CD4-positive, alpha-beta T cell treated with Interleukin-6 at 100 ng/mL for 8 hours (primary cell): Measurements from ENCODE around the gene KIF21B.

Experiments used
- DNase-seq: peaks from one replicate; pipeline ENCODE4 v3.0.0-alpha.2; 2020; ENCODE audit warnings: mixed read lengths, low spot score

The KIF21B gene

DNA sequence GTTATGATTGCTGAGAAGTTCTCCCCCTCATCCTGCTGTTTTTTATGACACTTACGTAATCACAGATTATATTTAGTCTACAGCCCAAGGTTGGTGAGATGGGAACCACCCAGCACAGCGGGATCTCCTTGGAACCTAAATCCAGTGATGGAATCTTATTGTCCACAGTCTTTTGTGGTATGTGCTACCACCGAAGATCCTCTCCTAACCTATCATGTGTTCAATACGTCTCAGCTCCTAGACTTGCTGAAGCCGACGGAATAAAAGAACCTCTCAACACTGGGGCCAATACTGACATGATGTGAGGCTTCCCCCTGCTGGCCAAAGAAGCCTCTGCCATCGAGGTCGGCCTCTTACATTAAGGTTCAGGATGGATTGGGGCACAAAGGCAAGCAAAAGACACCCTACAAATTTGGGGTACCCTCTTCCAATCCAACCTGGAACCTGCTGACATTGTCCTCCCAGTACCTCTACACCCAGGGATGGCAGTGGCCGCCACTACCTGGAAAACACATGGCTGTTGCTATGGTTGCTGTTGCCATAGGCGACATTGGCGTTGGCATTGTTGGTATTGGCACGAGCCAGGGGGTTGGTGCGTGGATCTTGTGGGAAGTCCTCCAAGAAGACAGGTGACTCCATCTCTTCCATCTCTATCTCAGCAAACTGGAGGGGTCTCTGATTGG lies 19.4 kb upstream of the KIF21B start:
- DNase-seq: peak; percentile 72

DNA sequence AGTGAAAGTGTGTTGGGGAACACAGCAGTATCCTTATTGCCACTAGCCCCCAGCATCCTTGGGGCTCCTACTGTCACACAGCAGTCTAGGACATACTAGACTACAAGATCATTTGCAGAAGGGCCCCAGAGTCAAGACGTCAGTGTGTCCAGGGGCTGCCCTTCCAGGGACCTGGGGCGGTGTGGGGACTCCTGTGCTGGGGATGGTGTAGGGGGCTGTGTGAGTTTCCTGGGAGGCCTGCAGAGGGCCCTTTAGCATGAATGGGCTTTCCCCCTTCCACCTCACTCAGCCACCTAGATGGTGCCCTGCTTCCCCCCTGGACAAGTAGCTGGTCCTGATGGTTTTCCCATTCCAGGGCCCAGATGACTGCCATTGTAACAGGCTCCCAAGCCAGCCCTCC lies 17.5 kb upstream of the KIF21B start:
- DNase-seq: no peak

DNA sequence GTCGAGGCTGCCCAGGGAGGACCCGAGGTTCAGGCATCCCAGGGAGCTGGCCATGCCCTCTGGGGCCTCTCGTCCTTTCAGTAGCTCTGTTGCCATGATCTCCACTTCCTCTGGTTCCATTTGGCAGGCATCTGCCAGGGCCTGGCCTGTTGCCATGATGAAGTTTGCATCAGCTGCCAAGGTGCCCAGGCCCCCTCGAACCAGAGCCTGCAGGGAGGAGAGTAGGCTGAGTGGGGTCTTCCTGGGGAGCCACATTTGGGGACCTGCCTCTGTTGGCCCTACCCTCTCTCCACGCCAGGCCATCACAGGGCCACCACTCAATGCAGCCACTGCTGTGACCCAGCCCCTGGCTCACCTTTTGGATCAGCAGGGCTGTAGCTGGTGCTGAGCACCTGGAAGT lies 16.4 kb upstream of the KIF21B start:
- DNase-seq: no peak

DNA sequence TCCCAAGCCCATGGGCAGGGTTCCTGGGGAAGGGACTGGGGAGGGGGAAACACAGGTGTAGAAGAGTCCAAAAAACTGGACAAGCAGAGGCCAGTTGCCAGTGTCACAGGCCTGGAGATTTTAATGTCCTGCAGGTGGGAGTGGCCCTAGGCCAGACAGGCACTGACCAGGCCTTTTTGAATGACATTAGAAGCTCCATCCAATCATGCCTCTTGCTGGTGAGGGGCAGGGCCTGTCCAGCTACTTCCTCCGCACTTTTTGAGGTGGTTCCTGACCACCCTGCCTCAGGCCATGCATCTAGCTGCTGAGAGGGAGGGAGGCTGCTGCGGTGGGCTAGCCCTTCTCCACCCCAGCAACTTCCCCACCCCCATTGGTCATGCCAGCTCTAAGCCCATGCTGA lies 15.9 kb upstream of the KIF21B start:
- no peak for DNase-seq

DNA sequence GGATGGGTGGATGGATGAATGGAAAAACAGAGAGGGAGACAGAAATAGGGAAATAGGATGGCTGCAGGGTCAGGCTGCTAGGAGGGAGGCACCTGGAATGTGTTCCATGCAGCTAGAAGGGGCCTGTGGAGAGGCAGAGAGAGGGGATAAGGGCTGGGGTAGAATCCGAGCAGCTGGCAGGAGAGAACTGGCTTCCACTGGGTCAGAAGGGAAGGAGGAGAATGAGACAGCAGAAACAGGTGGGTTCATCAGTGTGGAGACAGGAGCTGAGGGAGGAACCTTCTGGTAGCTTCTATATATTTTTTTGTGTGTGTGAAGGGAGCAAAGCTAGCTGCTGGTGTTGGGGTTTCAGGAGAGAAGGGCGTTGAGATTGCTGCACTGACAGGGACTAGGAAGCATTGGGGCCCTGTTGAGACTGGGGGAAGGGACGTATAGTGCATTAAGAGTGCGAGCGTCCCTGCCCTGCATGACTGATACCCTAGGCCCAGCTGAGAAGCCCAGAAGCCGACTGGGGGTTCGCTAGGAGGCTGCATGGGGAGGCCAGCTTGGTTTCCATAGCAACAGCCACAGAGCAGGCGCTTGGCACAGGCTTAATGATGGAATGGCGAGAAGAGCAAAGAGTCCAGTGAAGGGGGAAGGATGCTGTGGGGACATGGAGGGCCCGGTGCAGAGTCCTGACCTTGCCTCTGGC lies 14.8 kb upstream of the KIF21B start:
- DNase-seq: no peak

DNA sequence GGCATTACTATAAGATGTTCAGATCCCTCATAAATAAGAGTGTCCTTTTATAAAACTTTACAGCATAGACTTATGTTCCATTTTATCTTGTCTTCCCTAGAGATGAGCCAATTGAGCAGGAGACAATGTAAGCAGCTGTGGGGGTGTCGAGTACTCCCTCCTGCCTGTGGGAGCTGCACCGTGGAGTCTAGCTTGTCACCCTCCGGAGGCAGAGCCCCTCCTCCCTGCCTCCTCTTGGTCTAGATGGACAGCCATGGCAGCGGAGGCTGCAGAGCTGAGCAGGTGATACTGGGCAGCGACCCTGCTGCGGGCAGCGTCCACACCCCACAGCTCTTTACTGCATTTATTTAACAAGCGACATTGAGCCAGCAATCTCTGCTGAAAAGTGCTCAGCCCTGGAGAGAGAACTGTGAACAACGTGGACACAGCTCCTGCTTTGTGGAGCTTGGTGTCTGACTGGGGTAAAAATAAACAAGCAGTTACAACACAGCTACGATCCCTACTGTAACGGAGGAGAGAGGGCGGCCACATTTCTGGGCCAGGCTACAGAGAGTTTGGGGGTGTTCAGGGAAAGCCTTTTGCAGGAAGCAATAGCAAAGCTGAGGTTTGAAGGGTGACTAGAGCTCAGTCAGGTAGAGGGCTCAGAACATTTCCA lies 12.8 kb upstream of the KIF21B start:
- no peak for DNase-seq

DNA sequence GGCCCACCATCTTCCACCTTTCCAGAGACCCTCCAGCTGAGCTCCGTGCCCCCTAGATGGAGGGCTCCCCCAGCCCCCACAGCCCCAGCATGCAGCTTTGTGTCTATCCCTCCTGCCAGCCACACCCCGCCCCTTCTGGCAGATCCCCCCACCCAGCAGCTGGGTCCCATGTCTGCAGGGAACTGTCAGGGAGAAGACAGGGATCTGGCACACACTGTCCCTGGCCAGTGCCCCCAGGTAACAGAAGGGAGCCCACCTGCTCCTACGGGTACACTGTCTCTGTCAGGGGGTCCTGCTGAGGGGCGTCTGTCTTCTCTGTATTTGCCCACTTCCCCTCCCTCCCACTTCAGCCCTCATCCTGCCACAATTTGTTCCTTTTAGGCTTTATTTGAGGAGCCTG lies 11.2 kb upstream of the KIF21B start:
- DNase-seq: no peak

DNA sequence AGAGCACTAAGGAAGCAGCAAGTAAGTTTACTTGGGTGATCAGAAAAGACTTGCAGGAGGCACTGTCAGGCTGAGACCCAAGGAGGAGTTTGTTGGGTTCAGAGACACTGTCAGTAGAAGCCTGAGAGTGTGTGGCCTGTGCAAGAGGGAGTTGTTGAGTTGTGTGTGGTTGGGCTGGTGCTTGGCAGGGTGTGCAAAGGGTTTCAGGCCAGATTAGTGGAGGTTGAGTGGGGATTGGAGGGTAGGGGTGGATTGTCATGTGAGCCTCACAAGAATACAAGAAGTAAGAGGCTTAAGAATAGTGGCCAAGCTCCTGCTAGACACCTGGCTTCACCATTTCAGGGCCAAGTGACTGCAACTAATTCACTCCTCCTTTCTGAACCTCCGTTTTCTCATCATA lies 8.9 kb upstream of the KIF21B start:
- no peak for DNase-seq

DNA sequence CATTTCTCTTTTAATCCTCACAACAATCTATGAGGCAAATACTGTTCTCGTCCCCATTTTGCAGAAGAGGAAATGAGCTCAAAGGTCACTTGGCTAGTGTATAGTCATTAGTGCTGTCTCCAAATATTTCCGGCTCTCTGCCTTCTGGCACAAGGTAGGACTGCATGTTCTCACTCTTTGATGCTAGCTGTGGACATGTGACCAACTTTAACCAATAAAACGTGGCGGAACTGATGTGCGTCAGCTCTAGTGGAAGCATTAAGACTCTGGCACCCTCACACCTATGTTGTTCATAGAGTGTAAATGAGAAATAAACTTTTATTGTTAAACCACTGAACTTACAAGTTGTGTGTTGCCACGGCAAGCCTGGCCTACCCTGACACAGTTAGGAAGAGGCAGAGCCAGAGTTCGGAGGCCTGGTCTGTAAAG lies 5.0 kb upstream of the KIF21B start:
- no peak for DNase-seq

DNA sequence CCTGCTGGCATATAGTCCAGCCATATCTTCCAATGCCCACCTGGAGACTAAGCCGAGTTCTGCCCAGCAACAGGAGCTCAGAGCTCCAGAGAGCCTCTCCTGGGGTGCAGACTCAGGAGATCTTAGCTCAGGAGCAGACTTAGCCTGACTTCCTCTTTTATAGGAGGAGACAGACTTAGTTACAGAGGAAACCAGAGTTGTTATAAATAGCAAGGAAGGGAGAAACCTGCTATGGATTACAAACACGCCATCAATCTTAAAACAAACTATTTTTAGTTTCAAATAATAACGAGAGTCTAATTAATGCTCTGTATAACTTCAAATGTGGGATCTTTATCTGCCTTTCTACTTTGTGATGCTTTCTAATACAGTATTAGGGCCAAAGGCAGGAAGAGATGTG lies 3.3 kb upstream of the KIF21B start:
- no peak for DNase-seq

DNA sequence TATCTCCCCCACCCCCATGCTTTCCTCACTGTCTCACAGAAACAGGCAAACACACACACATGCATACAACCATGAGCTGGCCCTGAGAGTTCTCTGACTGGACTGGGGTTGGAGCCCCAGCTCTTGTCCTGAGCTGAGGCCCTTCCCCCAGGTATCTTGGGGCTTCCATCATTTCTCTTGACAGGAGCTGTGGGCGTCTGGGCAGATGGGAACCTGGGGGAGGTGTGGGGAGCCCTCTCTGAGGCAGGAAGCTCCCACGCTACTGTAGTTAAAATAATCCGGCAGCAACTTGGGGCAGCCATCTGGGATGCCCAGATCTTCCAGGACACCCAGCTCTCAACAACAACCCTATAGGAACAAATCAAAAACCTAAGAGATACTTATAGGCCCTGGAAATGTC lies 2.7 kb upstream of the KIF21B start:
- DNase-seq: no peak

DNA sequence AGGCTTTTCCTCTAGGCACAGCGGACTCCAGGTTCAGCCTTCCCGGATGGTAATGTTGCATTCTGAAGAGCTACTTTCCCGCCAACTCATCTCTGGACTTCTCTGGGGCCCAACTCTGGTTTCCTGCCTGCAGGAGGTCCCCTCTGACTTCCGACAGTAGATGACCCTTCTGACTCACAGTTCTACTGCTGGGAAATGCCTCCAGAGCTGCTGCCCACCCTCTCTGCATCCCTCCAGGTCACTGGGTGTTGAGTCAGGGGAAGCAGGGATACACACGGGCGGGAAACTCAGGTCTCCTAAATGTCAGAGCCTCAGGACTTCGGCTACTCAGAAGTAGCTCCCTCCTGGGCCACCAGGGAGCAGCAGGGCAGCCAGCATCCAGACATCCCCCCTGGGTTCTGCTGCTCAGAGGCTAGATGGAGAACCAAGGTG lies 2.1 kb upstream of the KIF21B start:
- DNase-seq: no peak

DNA sequence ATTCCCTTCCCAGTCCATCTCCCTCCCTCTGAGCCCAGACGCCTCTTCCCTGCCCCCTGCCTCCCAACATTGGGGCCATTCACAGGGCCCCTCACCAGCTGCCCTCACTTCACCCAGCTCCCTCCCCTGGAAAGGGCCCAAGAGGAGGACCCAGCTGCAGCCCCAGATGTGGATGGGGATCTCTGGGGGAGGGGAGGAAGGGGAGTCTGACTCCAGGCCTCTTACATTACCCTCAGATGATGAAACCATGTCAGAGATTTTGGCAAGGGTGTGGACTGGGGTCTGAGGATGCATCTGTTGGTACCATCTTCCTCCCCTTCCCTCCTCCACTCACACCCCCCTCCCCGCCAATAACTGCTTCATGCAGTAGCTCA lies 1.1 kb upstream of the KIF21B start:
- DNase-seq: no peak

DNA sequence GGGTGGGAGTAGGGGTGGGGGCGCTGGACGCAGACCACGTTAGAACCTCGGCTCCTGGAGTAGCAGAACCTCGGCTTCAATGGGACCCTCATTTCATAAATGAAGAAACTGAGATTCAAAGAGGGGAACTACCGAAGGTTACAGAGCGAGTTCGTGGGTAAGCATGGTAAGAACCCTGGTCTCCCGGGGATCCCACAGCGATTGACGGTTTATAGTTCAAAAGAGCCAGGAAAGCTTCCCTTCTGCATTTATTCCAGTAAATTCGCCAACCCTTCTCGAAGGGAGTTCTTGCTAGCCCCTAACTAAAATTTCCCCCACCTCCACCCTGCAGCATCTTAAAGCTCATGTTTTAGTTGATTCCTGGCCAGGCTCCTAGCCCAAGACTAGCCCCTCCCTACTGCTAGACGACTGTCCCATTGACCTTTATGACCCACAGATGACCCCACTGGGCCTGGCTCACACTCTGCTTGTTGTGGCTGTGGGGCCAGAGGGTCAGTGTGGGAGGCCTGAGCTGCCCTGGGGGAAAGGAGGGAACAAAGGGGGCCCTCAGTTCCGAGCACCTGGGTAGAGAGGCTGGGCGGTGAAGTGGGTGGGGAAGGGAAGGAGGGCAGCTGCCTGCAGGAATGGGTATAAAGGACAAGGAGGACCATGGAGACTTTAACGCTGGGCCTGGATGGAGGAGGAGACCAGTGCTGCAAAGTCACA lies 558 bp upstream of the KIF21B start:
- no peak for DNase-seq

DNA sequence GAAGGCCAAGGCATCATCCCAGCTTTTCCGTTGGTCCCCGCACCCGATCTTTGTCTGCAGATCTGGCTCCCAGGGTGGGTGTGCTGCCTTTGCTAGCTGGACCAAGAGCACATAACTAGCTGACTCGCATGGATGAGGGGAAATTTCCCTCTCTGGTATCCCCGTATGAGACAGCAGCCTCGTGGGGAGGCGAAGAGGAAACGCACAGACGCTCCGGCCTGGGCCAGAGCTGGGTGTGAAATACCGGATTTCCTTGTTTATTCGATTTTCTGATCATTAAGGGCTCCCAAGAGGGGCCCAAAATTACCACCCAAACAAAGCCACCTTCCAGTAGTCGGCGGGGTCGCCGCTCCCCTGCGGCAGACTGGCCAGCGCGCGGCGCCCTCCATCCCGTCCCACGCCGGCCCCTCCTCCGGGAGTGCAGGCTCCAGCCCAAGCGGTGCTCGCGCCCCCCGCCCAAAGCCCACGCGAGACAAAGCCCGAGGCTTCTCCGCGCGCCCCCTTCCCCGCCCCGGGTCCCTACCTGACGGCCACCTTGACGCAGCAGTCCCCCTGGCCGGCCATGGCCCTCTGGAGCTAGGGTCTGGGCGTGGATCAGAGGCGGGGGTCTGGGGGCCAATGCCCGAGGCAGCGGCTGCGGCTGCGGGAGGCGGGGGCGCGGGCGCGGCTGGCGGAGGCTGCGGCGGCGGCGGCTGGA lies 546 bp downstream of the KIF21B start:
- peak; percentile 42 for DNase-seq

DNA sequence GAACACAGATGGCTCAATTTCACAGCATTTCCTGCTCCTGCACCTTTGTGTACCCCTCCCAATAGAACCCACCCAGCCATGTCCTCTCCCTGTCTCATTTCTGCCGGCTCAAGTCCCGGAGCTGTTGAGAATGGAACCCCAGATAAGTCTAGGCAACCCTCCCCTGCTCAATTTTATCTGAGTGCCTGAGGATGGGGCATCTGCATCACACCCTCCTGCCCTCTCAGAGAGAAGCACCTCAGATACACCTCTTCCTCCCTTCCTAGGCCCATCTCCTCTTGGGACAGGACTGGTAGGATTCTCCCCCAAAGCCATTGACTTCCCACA lies 1.1 kb downstream of the KIF21B start:
- DNase-seq: no peak

DNA sequence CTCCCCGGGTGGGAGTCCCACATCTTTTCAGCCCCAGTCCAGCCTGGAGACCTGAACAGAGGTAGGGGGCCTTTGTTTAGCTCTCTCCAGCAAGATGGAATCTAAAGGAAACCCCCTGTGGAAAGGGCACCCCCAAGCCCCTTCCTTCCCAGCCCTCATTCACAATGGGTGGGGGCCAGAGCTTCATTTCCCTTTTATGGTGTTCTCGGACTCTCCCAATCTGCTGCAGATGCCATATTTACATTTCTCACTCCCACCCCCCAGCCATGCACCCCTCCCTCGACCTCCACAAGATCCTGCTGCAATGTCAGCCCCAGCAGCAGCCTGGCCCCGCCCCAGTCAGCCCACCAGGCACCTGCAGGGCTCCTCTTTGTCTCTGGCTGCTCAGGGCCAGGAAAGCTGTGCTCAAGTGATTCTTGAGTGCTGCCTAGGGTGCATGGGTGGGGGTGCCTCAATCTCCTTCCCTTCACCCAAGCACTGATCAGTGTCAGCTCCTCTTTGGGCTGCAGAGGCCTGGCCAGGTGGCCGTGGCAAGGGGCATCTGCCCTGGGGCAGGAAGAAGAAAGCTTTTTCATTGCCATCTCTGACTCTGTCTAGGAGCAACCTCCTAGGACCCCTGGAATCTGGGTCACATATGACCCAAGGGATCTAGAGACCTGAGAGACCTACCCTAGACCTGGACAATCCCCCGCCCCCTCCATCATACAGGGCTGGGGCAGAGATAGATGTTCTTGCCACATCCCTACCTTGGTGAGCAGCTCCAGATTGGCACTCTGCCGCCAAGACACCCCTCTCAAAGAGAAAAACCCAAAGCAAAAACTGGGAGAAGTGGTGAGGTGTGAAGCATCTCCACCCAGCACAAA lies 1.7 kb downstream of the KIF21B start:
- no peak for DNase-seq

DNA sequence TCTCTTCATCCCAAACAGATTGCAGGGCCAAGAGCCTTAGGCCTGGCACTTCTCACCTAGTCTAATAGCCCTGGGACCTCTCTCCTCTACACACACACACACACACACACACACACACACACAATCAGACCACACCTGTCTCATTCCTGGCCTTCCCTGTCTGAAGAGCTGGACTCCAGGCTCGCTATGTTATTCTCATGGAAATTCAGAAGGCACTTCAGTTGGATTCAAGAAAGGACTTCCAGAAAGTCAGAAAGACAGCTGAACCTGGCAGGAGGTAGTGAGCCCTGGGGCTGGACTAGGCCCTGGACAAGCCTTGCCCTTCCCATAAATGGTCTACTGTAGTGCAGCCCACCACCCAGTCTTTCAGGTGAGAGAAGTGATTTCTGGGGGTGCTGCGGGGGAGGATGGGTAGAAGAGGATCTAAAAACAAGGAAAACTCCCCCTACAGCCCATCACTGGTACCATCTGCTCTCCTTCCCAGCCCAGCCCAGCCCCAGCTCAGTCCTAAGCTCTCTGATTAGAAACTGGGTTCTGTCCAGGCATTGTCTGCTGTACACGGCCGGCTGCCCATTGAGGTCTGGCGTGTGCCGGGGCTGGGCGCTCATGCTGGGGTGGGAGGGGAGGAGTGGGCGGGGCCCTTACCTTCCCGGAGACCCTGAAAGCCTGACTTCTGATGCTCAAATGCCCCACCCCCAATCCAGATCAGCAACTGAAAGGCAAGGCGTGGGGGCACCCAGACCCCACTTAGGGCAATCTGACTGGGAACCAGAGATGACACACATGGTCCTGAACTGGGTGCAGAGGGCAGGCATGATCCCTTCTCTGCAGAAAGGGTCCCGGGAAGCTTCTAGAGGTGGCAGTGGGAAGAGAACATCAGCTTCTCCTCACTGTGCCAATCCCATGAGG lies 2.5 kb downstream of the KIF21B start:
- peak; percentile 28 for DNase-seq

DNA sequence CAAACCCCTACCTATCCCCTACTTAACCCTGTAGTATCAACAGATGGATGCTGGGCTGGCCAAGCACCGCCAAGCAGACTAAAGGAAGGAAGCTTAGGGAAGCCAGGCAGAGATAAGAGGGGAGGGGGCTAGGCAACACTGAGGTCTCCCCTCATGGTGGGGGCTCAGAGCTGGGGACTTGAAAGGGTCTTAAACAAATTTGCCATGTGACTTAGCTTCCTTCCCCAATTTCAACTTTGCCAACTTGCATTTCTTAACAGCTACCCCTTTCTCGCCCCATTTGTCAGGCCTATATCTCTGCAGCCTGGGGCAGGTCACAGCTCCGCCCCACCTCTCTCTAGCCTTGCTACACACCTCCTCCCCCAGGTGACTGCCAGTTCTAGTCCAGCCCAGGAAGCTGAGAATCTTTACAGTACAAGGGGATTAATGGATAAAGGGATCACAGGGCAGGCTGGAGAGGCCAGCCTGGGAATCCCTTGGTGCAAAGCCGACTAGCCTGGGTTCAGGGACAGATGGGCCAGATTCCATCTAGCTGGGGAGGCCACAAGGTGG lies 3.4 kb downstream of the KIF21B start:
- peak; percentile 37 for DNase-seq
